IPS-15b (cell line): Measurements from ENCODE around the gene RGS14.
A peak's percentile ranks its signal among the peaks of the same experiment; 100 is the strongest.

Source experiments
- H3K27me3 ChIP-seq: one replicate; pipeline ENCODE4 v1.6.1; 2013; ENCODE audit warnings: low read length; ENCODE audit not compliant: control insufficient read depth, insufficient read depth
- H3K36me3 ChIP-seq: one replicate; pipeline ENCODE4 v1.6.1; 2013; ENCODE audit warnings: low read length; ENCODE audit not compliant: control insufficient read depth, insufficient read depth
- H3K4me1 ChIP-seq: one replicate; pipeline ENCODE4 v1.6.1; 2013; ENCODE audit warnings: mild to moderate bottlenecking, low read length; ENCODE audit not compliant: control insufficient read depth, insufficient read depth
- H3K4me3 ChIP-seq: one replicate; pipeline ENCODE4 v1.5.1; 2013; ENCODE audit warnings: low read depth, low read length
- H3K9ac ChIP-seq: one replicate; pipeline ENCODE4 v1.6.1; 2013; ENCODE audit warnings: low read depth, mild to moderate bottlenecking, low read length
- H3K9me3 ChIP-seq: one replicate; pipeline ENCODE4 v1.6.1; 2013; ENCODE audit warnings: mild to moderate bottlenecking, low read length; ENCODE audit not compliant: control insufficient read depth, insufficient read depth

Gene RGS14

DNA sequence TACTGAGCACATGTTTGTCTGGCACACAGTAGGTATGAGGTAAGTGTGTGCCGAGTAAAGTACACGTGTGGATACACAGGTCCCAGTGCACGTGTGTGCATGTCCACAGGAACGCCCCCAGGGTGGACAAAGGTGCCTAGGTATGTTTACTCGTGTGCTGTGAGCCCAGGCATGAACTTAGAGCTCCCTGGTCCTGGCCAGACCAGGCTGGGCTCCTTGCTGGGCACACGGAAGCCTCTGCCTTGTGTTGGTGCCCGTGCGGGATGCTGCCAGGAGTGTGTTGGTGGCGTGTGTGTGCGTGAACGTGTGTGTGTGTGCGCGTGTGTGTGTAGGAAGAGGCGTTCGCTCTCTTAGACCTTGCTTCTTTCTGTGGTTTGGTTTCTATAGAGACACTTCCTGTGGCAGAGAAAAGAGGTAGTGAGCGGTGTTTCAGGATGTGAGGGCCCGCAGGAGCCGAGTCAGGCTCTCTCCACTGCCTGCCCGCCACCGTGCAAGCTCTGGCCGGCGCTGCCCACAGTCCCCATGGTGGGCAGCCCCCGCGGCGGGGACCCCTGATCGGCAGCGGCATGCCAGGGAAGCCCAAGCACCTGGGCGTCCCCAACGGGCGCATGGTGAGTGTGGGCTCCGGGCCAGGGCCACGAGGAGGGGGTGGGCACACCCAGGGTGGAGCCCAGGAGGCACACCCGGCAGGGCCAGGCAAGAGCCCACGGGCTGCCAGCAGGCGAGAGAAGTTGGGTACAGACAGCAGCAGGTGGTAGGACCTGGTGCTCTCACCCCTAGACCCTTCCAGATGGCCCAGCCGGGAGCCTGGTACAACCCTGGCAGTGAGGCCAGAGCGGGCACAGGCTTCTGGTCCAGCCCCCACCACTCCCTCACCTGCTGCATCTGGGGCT, at the start of gene RGS14:
RGS14 (plus strand) TSS at position 466 of the 893 bp plus-strand sequence; CDS start at position 567, 101 bp downstream.
- peaks cover 10% of the 10 kb centered on the region for H3K27me3 ChIP-seq
- H3K4me3 ChIP-seq = no peak within 1 kb of the TSS
- no peak within 1 kb of the TSS for H3K9ac ChIP-seq
- H3K4me1 ChIP-seq = peaks cover 8% of the 10 kb centered on the region
- H3K9me3 ChIP-seq = no peaks in the 10 kb centered on the region
- H3K36me3 ChIP-seq = no peaks in the 10 kb centered on the region

DNA sequence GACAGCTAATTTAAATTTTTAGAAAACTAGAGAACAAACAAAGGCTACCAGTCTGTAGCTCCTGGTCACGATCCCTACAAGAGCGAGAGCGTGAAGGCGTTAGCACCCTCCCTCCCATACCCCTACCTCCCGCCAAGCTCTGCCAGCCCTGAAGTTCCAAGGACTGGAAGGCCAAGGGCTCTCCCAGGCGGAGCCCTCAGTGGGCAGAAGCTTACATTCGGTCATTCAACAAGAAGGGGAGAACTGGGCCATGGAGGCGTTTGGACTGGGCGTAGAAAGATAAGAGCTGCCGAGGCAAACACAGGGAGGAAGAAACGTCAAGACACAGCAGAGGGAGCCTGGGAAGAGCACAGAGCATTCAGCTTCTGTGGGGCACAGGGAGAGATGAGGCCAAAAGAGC, 49.0 kb upstream of the RGS14 start:
- no peak overlapping the region for H3K9ac ChIP-seq
- peaks cover 10% of the 10 kb centered on the region for H3K4me1 ChIP-seq
- no peak overlapping the region for H3K4me3 ChIP-seq
- peaks cover 22% of the 10 kb centered on the region for H3K36me3 ChIP-seq
- no peaks in the 10 kb centered on the region for H3K27me3 ChIP-seq
- no peaks in the 10 kb centered on the region for H3K9me3 ChIP-seq

GRCh38 chr5:177309351-177310191, 48.2 kb upstream of the RGS14 start:
- peaks cover 10% of the 10 kb centered on the region for H3K4me1 ChIP-seq
- H3K27me3 ChIP-seq = no peaks in the 10 kb centered on the region
- H3K4me3 ChIP-seq = no peak overlapping the region
- H3K9me3 ChIP-seq = no peaks in the 10 kb centered on the region
- H3K9ac ChIP-seq = no peak overlapping the region
- H3K36me3 ChIP-seq = peaks cover 22% of the 10 kb centered on the region

DNA sequence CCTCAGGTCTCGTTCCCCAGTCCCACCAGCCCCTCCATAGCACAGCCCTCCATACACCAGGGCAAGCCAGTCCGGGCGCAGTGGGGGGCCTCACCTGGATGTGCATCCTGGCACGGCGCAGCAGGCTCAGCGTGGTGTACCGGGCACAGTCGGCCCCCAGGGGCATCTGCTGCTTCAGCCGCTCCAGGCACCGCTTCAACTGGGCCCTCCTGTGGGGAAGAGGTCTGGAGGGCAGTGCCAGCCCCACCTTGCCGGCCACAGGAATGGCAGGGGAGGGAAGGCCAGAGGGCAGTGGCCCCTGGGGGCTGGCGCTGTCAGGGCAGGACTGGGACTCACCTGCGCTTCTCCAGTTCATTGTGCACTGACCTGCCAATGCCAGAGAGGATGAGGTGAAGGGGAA, 47.4 kb upstream of the RGS14 start:
- H3K9me3 ChIP-seq = no peaks in the 10 kb centered on the region
- H3K4me1 ChIP-seq = peaks cover 7% of the 10 kb centered on the region
- no peaks in the 10 kb centered on the region for H3K27me3 ChIP-seq
- H3K4me3 ChIP-seq = peak overlapping the region; percentile 45
- no peak overlapping the region for H3K9ac ChIP-seq
- H3K36me3 ChIP-seq = peaks cover 17% of the 10 kb centered on the region

GRCh38 chr5:177310757-177311391, 46.9 kb upstream of the RGS14 start:
- peak overlapping the region; percentile 80 for H3K4me3 ChIP-seq
- H3K36me3 ChIP-seq = peaks cover 14% of the 10 kb centered on the region
- H3K4me1 ChIP-seq = peaks cover 7% of the 10 kb centered on the region
- no peaks in the 10 kb centered on the region for H3K27me3 ChIP-seq
- H3K9ac ChIP-seq = no peak overlapping the region
- no peaks in the 10 kb centered on the region for H3K9me3 ChIP-seq

GRCh38 chr5:177311392-177311722, 46.4 kb upstream of the RGS14 start:
- H3K9me3 ChIP-seq = no peaks in the 10 kb centered on the region
- no peaks in the 10 kb centered on the region for H3K27me3 ChIP-seq
- peak overlapping the region; percentile 47 for H3K9ac ChIP-seq
- H3K36me3 ChIP-seq = peaks cover 9% of the 10 kb centered on the region
- H3K4me3 ChIP-seq = peak overlapping the region; percentile 80
- peaks cover 7% of the 10 kb centered on the region for H3K4me1 ChIP-seq

GRCh38 chr5:177311723-177312648, 45.7 kb upstream of the RGS14 start, which contains the start of gene MXD3:
Gene MXD3, minus strand, starts transcription at chr5:177311898. Its CDS starts 68 bp downstream, at chr5:177311830.
- H3K36me3 ChIP-seq = peaks cover 4% of the 10 kb centered on the region
- H3K9ac ChIP-seq = peak within 1 kb of the TSS; percentile 68
- H3K9me3 ChIP-seq = no peaks in the 10 kb centered on the region
- peaks cover 7% of the 10 kb centered on the region for H3K4me1 ChIP-seq
- peak within 1 kb of the TSS; percentile 80 for H3K4me3 ChIP-seq
- H3K27me3 ChIP-seq = no peaks in the 10 kb centered on the region

GRCh38 chr5:177312649-177313181, 45.0 kb upstream of the RGS14 start:
- Histone ChIP-seq H3K36me3 (no peaks in the 10 kb centered on the region), H3K9ac (peak overlapping the region; percentile 68), H3K27me3 (no peaks in the 10 kb centered on the region), H3K9me3 (no peaks in the 10 kb centered on the region), H3K4me1 (peaks cover 7% of the 10 kb centered on the region), H3K4me3 (peak overlapping the region; percentile 71)

- Histone ChIP-seq H3K9ac (no peak overlapping the region), H3K27me3 (no peaks in the 10 kb centered on the region), H3K36me3 (no peaks in the 10 kb centered on the region), H3K4me3 (no peak overlapping the region), H3K9me3 (no peaks in the 10 kb centered on the region), H3K4me1 (peaks cover 7% of the 10 kb centered on the region)
Measured at GRCh38 chr5:177313561-177314259, 44.0 kb upstream of the RGS14 start.
